Ovary (tissue), 3 donors: ENCODE measurements around the gene LEAP2.
"Not testable (repeated sequence)": the region's sequence is repeated elsewhere in the genome, so short reads cannot be mapped to it uniquely, and the experiment has no call there.

Experiments used
- EP300 ChIP-seq: sonication (generic); formaldehyde crosslinking; IDR thresholded peaks from one replicate; pipeline ENCODE4 v1.6.1; 2017; ENCODE audit warnings: antibody characterized with exemption
- TF ChIP-seq, protein P1 (sequence below), 3 donors: fragments of 450-650 bp in 2 of 3; fragments of 200-600 bp in 1 of 3; IDR thresholded peaks; one replicate each; pipeline versions ENCODE4 v1.5.1 to v1.8.0; 2016 to 2022; ENCODE audit warnings: antibody characterized with exemption in 3 of 3, mild to moderate bottlenecking in 1 of 3
- donor health status: DM: no; HTN: no; CAD: no.

GRCh38 chr5:132854992-132855391 is 18.5 kb upstream of the LEAP2 start:
- not testable (repeated sequence) for TF ChIP-seq EP300
- TF ChIP-seq, protein P1, sequence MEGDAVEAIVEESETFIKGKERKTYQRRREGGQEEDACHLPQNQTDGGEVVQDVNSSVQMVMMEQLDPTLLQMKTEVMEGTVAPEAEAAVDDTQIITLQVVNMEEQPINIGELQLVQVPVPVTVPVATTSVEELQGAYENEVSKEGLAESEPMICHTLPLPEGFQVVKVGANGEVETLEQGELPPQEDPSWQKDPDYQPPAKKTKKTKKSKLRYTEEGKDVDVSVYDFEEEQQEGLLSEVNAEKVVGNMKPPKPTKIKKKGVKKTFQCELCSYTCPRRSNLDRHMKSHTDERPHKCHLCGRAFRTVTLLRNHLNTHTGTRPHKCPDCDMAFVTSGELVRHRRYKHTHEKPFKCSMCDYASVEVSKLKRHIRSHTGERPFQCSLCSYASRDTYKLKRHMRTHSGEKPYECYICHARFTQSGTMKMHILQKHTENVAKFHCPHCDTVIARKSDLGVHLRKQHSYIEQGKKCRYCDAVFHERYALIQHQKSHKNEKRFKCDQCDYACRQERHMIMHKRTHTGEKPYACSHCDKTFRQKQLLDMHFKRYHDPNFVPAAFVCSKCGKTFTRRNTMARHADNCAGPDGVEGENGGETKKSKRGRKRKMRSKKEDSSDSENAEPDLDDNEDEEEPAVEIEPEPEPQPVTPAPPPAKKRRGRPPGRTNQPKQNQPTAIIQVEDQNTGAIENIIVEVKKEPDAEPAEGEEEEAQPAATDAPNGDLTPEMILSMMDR (IDR thresholded peaks at IDR 0.05), result not testable (repeated sequence)
